NCI-H82 (cell line): ENCODE results near the gene FGFR3.
"Not testable (repeated sequence)": the region's sequence is repeated elsewhere in the genome, so short reads cannot be mapped to it uniquely, and the experiment has no call there.

Source experiments
- DNase-seq: peaks from one replicate; lab custom pipeline; 2025; lab: John Stamatoyannopoulos, UW

FGFR3 gene

GRCh38 chr4:1842339-1842895 lies 49.3 kb downstream of the FGFR3 start:
- no peak for DNase-seq

DNA sequence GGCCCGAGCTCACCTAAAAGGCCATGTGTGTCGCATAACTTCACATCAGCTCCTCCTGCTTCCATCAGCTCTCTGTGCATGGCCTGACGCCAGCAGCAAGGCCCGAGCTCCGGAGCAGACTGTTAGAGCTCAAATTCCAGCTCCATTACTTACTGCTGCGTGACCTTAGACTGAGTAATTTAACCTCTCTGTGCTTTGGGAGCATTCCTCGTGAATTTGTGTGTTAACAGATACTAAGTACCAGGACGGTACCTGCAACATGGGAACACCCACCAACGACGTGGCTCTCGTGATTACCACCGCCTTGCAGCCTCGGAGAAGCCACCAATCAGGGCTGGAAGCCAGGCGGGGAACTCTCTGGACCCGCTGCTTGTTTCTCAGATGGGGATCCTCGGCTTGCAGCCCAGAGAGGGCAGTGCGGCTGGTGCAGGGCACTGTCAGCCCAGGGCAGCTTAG lies 49.9 kb downstream of the FGFR3 start:
- no peak for DNase-seq

DNA sequence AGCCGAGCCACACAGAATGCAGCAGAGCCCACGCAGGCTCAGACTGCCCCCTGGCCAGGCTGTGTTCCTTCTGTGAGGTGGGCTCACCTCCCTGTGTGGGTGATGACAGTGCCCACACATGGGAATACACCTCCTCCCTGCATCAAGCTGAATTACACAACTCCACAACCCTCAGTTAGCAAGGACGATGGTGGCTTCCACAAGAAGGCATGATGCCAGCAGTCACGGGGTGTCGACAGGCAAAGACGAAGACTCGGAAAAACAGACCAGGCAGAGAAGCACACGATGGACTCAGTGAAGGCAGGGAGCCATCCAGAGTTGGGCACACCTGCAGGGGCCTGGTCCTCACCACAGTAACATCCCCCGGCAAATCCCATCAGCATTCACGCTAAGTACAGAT lies 50.8 kb downstream of the FGFR3 start:
- no peak for DNase-seq

DNA sequence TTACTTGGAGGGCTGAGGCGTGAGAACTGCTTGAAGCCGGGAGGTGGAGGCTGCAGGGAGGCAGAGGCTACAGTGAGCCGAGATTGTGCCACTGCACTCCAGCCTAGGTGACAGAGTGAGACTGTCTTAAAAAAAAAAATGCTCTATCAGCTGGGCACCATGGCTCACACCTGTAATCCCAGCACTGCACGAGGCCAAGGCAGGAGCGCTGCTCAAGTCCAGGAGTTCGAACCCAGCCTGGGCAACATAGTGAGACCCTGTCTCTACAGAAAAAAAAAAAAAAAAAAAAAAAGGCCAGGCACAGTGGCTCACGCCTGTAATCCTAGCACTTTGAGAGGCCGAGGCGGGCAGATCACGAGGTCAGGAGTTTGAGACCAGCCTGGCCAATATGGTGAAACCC lies 51.5 kb downstream of the FGFR3 start:
- DNase-seq, result not testable (repeated sequence)

DNA sequence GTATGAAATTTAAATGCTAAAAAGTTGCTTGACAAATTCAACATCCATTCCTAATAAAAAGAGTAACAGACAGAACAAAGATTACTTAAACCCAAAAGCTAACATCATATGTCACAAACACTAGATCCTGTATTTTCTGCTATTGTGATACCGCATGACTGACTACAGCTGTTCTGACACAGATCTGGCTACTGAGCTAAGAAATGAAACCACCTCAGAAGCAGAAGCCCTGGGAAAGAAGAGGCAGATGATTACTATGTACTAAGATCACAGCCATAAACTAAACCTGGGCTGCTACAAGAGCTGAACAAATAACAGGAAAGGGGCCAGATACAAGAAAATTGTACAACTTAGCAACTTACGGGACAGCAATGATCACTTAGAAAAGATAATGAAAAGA lies 53.5 kb downstream of the FGFR3 start:
- no peak for DNase-seq

DNA sequence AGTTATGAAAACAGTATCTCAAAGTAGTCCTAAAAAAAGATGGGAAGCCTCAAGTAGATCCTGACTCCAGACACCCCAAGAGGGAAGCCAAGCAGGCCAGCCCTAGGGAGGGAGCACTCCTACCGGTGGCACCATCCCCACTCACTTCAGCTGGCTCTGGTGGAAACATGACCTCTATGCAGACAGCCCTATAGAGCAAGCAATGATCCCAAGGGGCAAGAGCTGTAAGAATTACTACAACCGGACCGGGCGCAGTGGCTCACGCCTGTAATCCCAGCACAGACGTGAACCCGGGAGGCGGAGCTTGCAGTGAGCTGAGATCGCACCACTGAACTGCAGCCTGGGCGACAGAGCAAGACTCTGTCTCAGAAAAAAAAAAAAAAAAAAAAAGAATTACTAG lies 57.2 kb downstream of the FGFR3 start:
- DNase-seq, result peak; percentile 28

DNA sequence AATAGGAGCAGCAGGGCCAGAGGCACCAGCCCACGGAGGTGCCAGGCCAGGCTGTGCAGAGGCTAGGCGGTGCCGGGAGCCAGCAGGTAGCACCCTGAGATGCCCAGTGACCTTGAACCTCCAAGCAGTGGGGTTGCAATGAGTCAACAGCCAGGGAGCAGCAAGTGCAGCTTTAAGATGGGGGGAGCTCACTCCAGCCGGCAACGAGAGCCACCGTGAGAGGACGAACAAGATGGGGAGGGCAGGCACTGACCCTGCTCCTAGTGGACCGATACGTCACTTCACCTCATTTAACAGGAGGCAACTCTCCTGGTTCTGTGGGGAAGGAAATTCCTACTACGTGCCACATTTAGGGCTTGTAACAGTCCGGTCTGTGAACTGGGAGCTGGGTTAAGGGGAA lies 58.1 kb downstream of the FGFR3 start:
- no peak for DNase-seq

DNA sequence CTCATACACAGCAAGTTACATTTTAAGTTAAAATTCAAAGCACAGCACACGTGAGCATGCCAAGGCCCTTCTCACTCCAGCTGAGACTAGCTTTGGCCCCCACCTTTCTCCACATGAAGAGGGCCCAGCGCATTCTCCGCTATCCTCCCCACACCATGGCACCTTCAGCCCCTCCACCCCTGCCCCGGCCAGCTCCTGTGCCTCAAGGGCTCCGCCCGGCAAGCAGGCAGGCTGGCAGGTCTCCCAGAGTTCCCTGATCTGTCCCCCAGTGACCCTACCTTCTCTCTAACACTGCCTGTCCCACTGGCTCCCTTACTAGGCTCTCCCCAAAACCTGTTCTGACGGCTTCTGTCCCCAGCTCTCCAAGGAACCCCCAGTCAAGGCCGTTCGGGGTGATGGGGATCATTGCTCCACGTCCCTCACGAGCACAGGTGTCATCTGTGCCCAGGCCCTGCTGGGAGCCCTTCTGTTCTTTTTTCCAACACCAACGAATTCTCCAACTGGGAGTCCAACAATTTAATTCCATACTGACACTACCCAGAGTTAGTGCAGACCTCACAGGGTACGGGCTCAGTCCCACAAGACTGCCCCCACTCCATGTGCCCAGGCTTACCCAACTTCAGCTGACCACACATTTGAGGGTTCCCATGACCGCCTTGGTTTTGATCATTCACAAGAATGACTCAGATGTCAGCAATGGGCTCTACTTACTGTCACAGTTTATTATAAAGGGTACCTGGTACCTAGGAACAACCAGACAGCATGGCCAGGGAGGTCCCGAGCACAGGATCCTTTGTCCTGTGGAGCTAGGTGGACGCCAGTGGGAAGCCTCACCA lies 58.7 kb downstream of the FGFR3 start:
- DNase-seq, result no peak

- DNase-seq, result no peak
Measured at GRCh38 chr4:1852904-1853623, 60.0 kb downstream of the FGFR3 start.

DNA sequence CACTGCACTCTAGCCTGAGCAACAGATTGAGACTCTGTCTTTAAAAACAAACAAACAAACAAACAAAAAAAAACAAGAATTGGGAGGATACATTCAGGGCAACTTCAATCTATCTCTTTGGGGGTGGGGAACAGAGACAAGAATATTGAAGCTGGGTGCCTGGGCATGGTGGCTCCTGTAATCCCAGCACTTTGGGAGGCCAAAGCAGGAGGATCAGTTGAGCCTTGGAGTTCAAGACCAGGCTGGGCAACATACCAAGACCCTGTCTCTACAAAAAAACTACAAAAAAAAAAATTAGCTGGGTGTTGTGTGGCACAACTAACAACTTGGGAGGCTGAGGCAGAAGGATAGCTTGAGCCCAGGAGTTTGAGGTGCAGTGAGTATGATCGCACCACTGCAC lies 61.7 kb downstream of the FGFR3 start:
- no peak for DNase-seq

GRCh38 chr4:1855333-1856070 lies 62.4 kb downstream of the FGFR3 start:
- DNase-seq, result peak; percentile 25

GRCh38 chr4:1856071-1856942 lies 63.2 kb downstream of the FGFR3 start, which contains the start of gene LETM1:
LETM1 (minus strand) TSS chr4:1856156; CDS start chr4:1855950, 206 bp downstream.
- DNase-seq, result peak; percentile 96

- DNase-seq, result peak; percentile 28
Measured at GRCh38 chr4:1856943-1857699, 64.0 kb downstream of the FGFR3 start.

GRCh38 chr4:1857931-1858330 lies 64.8 kb downstream of the FGFR3 start:
- DNase-seq, result no peak
